H9 (cell line): ENCODE data around the gene RABGAP1. TPM values are rescaled to one million over a fixed set of nuclear protein-coding genes. Genes with fewer than 3 reads are reported as not detected.

ENCODE experiments used
- DNase-seq: peaks from one replicate; pipeline ENCODE4 v3.0.0-alpha.2; 2017
- H2AFZ ChIP-seq: one replicate; pipeline ENCODE4 v1.6.1; 2013; ENCODE audit warnings: mild to moderate bottlenecking, low read length, control low read depth, moderate library complexity
- H2AK5ac ChIP-seq: 2 replicates; pipeline ENCODE4 v1.6.1; 2013; ENCODE audit warnings: low read length, control low read depth, mixed read lengths; ENCODE audit not compliant: insufficient read length
- H2BK120ac ChIP-seq: one replicate; pipeline ENCODE4 v1.6.1; 2013; ENCODE audit warnings: low read depth, mild to moderate bottlenecking, low read length, control low read depth, inconsistent platforms; ENCODE audit not compliant: poor library complexity, severe bottlenecking
- H2BK12ac ChIP-seq: 2 replicates; pipeline ENCODE4 v1.6.1; 2013; ENCODE audit warnings: low read length, control low read depth, mixed read lengths, low read depth; ENCODE audit not compliant: insufficient read length
- H2BK15ac ChIP-seq: 2 replicates; pipeline ENCODE4 v1.6.1; 2013; ENCODE audit warnings: low read depth, low read length, control low read depth
- H2BK20ac ChIP-seq: one replicate; pipeline ENCODE4 v1.6.1; 2013; ENCODE audit warnings: low read depth, mild to moderate bottlenecking, low read length, control low read depth, inconsistent platforms; ENCODE audit not compliant: poor library complexity, severe bottlenecking
- H2BK5ac ChIP-seq: 2 replicates; pipeline ENCODE4 v1.6.1; 2013; ENCODE audit warnings: low read length, control low read depth, mixed read lengths; ENCODE audit not compliant: insufficient read length
- H3K14ac ChIP-seq: 2 replicates; pipeline ENCODE4 v1.6.1; 2013; ENCODE audit warnings: low read length, control low read depth; ENCODE audit not compliant: insufficient read depth
- H3K18ac ChIP-seq: 2 replicates; pipeline ENCODE4 v1.6.1; 2013; ENCODE audit warnings: low read depth, mild to moderate bottlenecking, mixed read lengths, low read length, control low read depth; ENCODE audit not compliant: insufficient read length
- H3K23ac ChIP-seq: 2 replicates; pipeline ENCODE4 v1.6.1; 2013; ENCODE audit warnings: low read length, control low read depth, mixed read lengths, low read depth; ENCODE audit not compliant: insufficient read length
- H3K23me2 ChIP-seq: 2 replicates; pipeline ENCODE4 v1.6.1; 2013; ENCODE audit warnings: low read depth, mild to moderate bottlenecking, mixed read lengths, low read length, control low read depth; ENCODE audit not compliant: insufficient read length, poor library complexity, severe bottlenecking
- H3K27ac ChIP-seq: 2 replicates; pipeline ENCODE4 v1.5.1; 2013; ENCODE audit warnings: low read length, control low read depth, mixed read lengths, low read depth; ENCODE audit not compliant: insufficient read length
- H3K27me3 ChIP-seq: 2 replicates; pipeline ENCODE4 v1.6.1; 2013; ENCODE audit warnings: low read length, control low read depth, inconsistent platforms; ENCODE audit not compliant: insufficient read depth
- H3K4ac ChIP-seq: 2 replicates; pipeline ENCODE4 v1.6.1; 2013; ENCODE audit warnings: low read depth, mild to moderate bottlenecking, control low read depth, inconsistent platforms, low read length, moderate library complexity
- H3K4me1 ChIP-seq: 2 replicates; pipeline ENCODE4 v1.6.1; 2013; ENCODE audit warnings: low read length, control low read depth, inconsistent platforms; ENCODE audit not compliant: insufficient read depth
- H3K4me2 ChIP-seq: 2 replicates; pipeline ENCODE4 v1.6.1; 2013; ENCODE audit warnings: low read length, control low read depth, mixed read lengths; ENCODE audit not compliant: insufficient read length, insufficient read depth
- H3K56ac ChIP-seq: 2 replicates; pipeline ENCODE4 v1.6.1; 2013; ENCODE audit warnings: low read depth, mild to moderate bottlenecking, mixed read lengths, low read length, control low read depth; ENCODE audit not compliant: insufficient read length
- H3K79me1 ChIP-seq: 2 replicates; pipeline ENCODE4 v1.6.1; 2013; ENCODE audit warnings: low read depth, mild to moderate bottlenecking, moderate library complexity, low read length, control low read depth, inconsistent platforms; ENCODE audit not compliant: insufficient read depth, poor library complexity, severe bottlenecking
- H3K79me2 ChIP-seq: 2 replicates; pipeline ENCODE4 v1.6.1; 2013; ENCODE audit warnings: low read length, control low read depth, inconsistent platforms; ENCODE audit not compliant: insufficient read depth
- H3K9ac ChIP-seq: 2 replicates; pipeline ENCODE4 v1.6.1; 2013; ENCODE audit warnings: low read length, control low read depth, mixed read lengths; ENCODE audit not compliant: insufficient read length; ENCODE audit errors: extremely low read depth
- H3K9me3 ChIP-seq: one replicate; pipeline ENCODE4 v1.6.1; 2013; ENCODE audit warnings: low read depth, low read length, inconsistent platforms; ENCODE audit not compliant: control insufficient read depth
- H3T11ph ChIP-seq: one replicate; pipeline ENCODE4 v1.6.1; 2013; ENCODE audit warnings: mild to moderate bottlenecking, low read length, control low read depth, inconsistent platforms
- H4K20me1 ChIP-seq: one replicate; pipeline ENCODE4 v1.6.1; 2013; ENCODE audit not compliant: control insufficient read depth, insufficient read length, insufficient read depth
- H4K5ac ChIP-seq: 2 replicates; pipeline ENCODE4 v1.6.1; 2013; ENCODE audit warnings: low read depth, mild to moderate bottlenecking, mixed read lengths, low read length, control low read depth; ENCODE audit not compliant: insufficient read length
- H4K8ac ChIP-seq: replicated peaks from 2 replicates; pipeline ENCODE4 v1.6.1; 2013; ENCODE audit warnings: low read length, control low read depth, mixed read lengths, low read depth; ENCODE audit not compliant: insufficient read length
- H4K91ac ChIP-seq: 2 replicates; pipeline ENCODE4 v1.6.1; 2013; ENCODE audit warnings: low read depth, mild to moderate bottlenecking, moderate library complexity, mixed read lengths, low read length, control low read depth; ENCODE audit not compliant: insufficient read length
- H3K27ac Mint-ChIP-seq, 3 experiments: 2 replicates in 2 of 3; 3 replicates in 1 of 3; pipeline ENCODE4 v1.8.0; 2020 to 2021; ENCODE audit warnings: mixed read lengths in 3 of 3, mild to moderate bottlenecking in 1 of 3, moderate library complexity in 1 of 3
- H3K27me3 Mint-ChIP-seq: 2 replicates; pipeline ENCODE4 v1.8.0; 2021; ENCODE audit warnings: low read depth, mild to moderate bottlenecking, moderate library complexity, mixed read lengths
- H3K36me3 Mint-ChIP-seq, 3 experiments: 2 replicates in 2 of 3; 3 replicates in 1 of 3; pipeline ENCODE4 v1.8.0; 2020 to 2021; ENCODE audit warnings: low read depth in 3 of 3, mixed read lengths in 3 of 3; ENCODE audit not compliant: insufficient read depth in 1 of 3
- H3K4me1 Mint-ChIP-seq, 2 experiments: 2 replicates each; pipeline ENCODE4 v1.8.0; 2020; ENCODE audit warnings: mixed read lengths in 2 of 2
- H3K4me3 Mint-ChIP-seq, 2 experiments: 2 replicates in 1 of 2; 3 replicates in 1 of 2; pipeline ENCODE4 v1.8.0; 2020 to 2021; ENCODE audit warnings: mild to moderate bottlenecking in 2 of 2, mixed read lengths in 2 of 2, moderate library complexity in 1 of 2
- H3K9me3 Mint-ChIP-seq, 2 experiments: 2 replicates in 1 of 2; 3 replicates in 1 of 2; pipeline ENCODE4 v1.8.0; 2020; ENCODE audit warnings: mild to moderate bottlenecking in 2 of 2, mixed read lengths in 2 of 2, moderate library complexity in 1 of 2
- CTCF ChIP-seq: fragments of 200-600 bp; sonication (generic); conservative IDR thresholded peaks from 3 replicates; pipeline ENCODE4 v1.8.0; 2021; ENCODE audit warnings: antibody characterized with exemption, mild to moderate bottlenecking
- WGBS: extraction: QIAGEN DNeasy Blood & Tissue Kit; methylation state at CpG from one replicate; pipeline ENCODE4 v1.1.7; 2013; ENCODE audit warnings: missing lambda C conversion rate, low lambda C conversion rate, mixed read lengths; ENCODE audit not compliant: insufficient read length; ENCODE audit errors: extremely low coverage; 5-methylcytosine and 5-hydroxymethylcytosine counted together
- total RNA-seq: library from RNA; stranded (reverse); gene quantifications from 2 replicates; pipeline ENCODE4 v1.2.1, GENCODE V29; 2021

RABGAP1 gene
- total RNA-seq, 1 experiment from 2014 or later, result 31.6 TPM

GRCh38 chr9:122986010-122986409 lies 45.2 kb downstream of the RABGAP1 start:
- no peak overlapping the region for H3K27ac Mint-ChIP-seq
- Histone ChIP-seq H3K14ac (no peak overlapping the region), H3T11ph (no peak overlapping the region)

More at GRCh38 chr9:122986010-122986409, 45.2 kb downstream of the RABGAP1 start:
- Mint-ChIP-seq H3K27me3 (no peaks in the 10 kb centered on the region), H3K36me3 (peaks cover 8 to 38% (median 33%) of the 10 kb centered on the region in 3 experiments; a peak in 6 of 7 replicates), H3K4me3 (no peak overlapping the region), H3K9me3 (no peaks in the 10 kb centered on the region), H3K4me1 (no peaks in the 10 kb centered on the region)
- Histone ChIP-seq H3K79me1 (no peaks in the 10 kb centered on the region), H4K91ac (no peak overlapping the region), H4K5ac (no peak overlapping the region), H3K18ac (no peak overlapping the region), H3K79me2 (no peaks in the 10 kb centered on the region), H2BK5ac (no peak overlapping the region), H2BK20ac (no peak overlapping the region), H3K4me2 (no peak overlapping the region), H3K4ac (no peak overlapping the region), H3K27me3 (no peaks in the 10 kb centered on the region), H3K23ac (no peak overlapping the region), H4K20me1 (no peaks in the 10 kb centered on the region), H3K4me1 (no peaks in the 10 kb centered on the region), H3K9ac (no peak overlapping the region), H4K8ac (no peak overlapping the region), H2BK15ac (no peak overlapping the region), H2AK5ac (no peak overlapping the region), H2BK120ac (no peak overlapping the region), H2BK12ac (no peak overlapping the region), H3K23me2 (no peaks in the 10 kb centered on the region), H3K56ac (no peak overlapping the region), H2AFZ (no peak overlapping the region), H3K9me3 (no peaks in the 10 kb centered on the region), H3K27ac (no peak overlapping the region)
- no CpG with 5 or more reads among the region's 5 CpGs for WGBS
- no peak for DNase-seq
- no peak for TF ChIP-seq CTCF
